GM12892 (cell line): ENCODE measurements around the gene SLC26A5.

ENCODE experiments used
- DNase-seq: peaks from one replicate; pipeline ENCODE4 v3.0.0; 2011; ENCODE audit not compliant: insufficient read length
- FAIRE-seq: peaks from 2 replicates; lab custom pipeline; 2011; peaks lifted over from hg19 to GRCh38; lab: Jason Lieb, UNC
- POLR2A ChIP-seq: IDR thresholded peaks from 2 replicates; pipeline ENCODE4 v1.6.1; 2011; ENCODE audit warnings: low read depth, low read length, control low read depth
- POLR2AphosphoS5 ChIP-seq: IDR thresholded peaks from 2 replicates; pipeline ENCODE4 v1.6.1; 2011; ENCODE audit warnings: low read depth, low read length, control low read depth
- TAF1 ChIP-seq: IDR thresholded peaks from 2 replicates; pipeline ENCODE4 v1.6.1; 2011; ENCODE audit warnings: low read depth, mild to moderate bottlenecking, control low read depth, low read length, borderline replicate concordance

The SLC26A5 gene

GRCh38 chr7:103373866-103374643, 72.0 kb downstream of the SLC26A5 start:
- DNase-seq (no peak), FAIRE-seq (no peak)
- TF ChIP-seq POLR2A (no peak), TAF1 (no peak), POLR2AphosphoS5 (no peak)

- DNase-seq = no peak
- TF ChIP-seq POLR2A (no peak), POLR2AphosphoS5 (no peak), TAF1 (no peak)
- FAIRE-seq = no peak
Measured at GRCh38 chr7:103369432-103369831, 76.6 kb downstream of the SLC26A5 start.

- FAIRE-seq (no peak), DNase-seq (no peak)
- no peak for TF ChIP-seq POLR2AphosphoS5
- TF ChIP-seq POLR2A = no peak
- TF ChIP-seq TAF1 = no peak
Measured at GRCh38 chr7:103349805-103350204, 96.2 kb downstream of the SLC26A5 start.

- TF ChIP-seq POLR2AphosphoS5 (no peak), TAF1 (no peak), POLR2A (no peak)
- DNase-seq (no peak), FAIRE-seq (no peak)
Measured at GRCh38 chr7:103348959-103349358, 97.0 kb downstream of the SLC26A5 start.

GRCh38 chr7:103348452-103348851, 97.6 kb downstream of the SLC26A5 start:
- TF ChIP-seq POLR2AphosphoS5 (no peak), POLR2A (no peak), TAF1 (no peak)
- FAIRE-seq = no peak
- DNase-seq = no peak

- peak; percentile 79 for FAIRE-seq
- peak; percentile 36 for DNase-seq
- TF ChIP-seq POLR2A (no peak; the same call in none of the 2 replicates), TAF1 (peak; percentile 81; the same call in 1 of the 2 replicates), POLR2AphosphoS5 (peak; percentile 44; the same call in 1 of the 2 replicates)
Measured at GRCh38 chr7:103347507-103348267, 98.3 kb downstream of the SLC26A5 start, which contains the start of gene PSMC2. Gene PSMC2, plus strand, starts transcription at chr7:103347643. Its CDS starts 69 bp downstream, at chr7:103347712.

GRCh38 chr7:103346396-103346795, 99.6 kb downstream of the SLC26A5 start:
- FAIRE-seq = no peak
- TF ChIP-seq POLR2AphosphoS5 (no peak), POLR2A (no peak), TAF1 (no peak)
- no peak for DNase-seq

- DNase-seq (peak; percentile 71), FAIRE-seq (peak; percentile 82)
- TF ChIP-seq TAF1 = peak; percentile 82; the same call in 1 of the 2 replicates
- peak; percentile 92 for TF ChIP-seq POLR2A
- TF ChIP-seq POLR2AphosphoS5 = peak; percentile 89
Measured at GRCh38 chr7:103344453-103345149, 101.4 kb downstream of the SLC26A5 start, which contains the start of gene DNAJC2. Gene DNAJC2, minus strand, starts transcription at chr7:103344767. Its CDS starts 145 bp downstream, at chr7:103344622.

GRCh38 chr7:103343758-103344452, 102.1 kb downstream of the SLC26A5 start:
- peak; percentile 21 for FAIRE-seq
- DNase-seq = no peak
- no peak; the same call in 1 of the 2 replicates for TF ChIP-seq TAF1
- TF ChIP-seq POLR2A = no peak
- TF ChIP-seq POLR2AphosphoS5 = no peak

GRCh38 chr7:103343332-103343731, 102.7 kb downstream of the SLC26A5 start:
- DNase-seq (no peak), FAIRE-seq (no peak)
- TF ChIP-seq POLR2AphosphoS5 (no peak), POLR2A (no peak), TAF1 (no peak)

- FAIRE-seq (no peak), DNase-seq (no peak)
- TF ChIP-seq POLR2AphosphoS5 = no peak
- TF ChIP-seq POLR2A = no peak
- TF ChIP-seq TAF1 = no peak
Measured at GRCh38 chr7:103341466-103341865, 104.5 kb downstream of the SLC26A5 start.
